IPS-20b (cell line): Measurements from ENCODE around the gene TES.

Experiments used
- H3K27ac ChIP-seq: one replicate; pipeline ENCODE4 v1.5.1; 2013; ENCODE audit warnings: low read length
- H3K27me3 ChIP-seq: 2 replicates; pipeline ENCODE4 v1.6.1; 2013; ENCODE audit warnings: mild to moderate bottlenecking, low read length, inconsistent platforms; ENCODE audit not compliant: insufficient read depth
- H3K36me3 ChIP-seq: 2 replicates; pipeline ENCODE4 v1.6.1; 2013; ENCODE audit warnings: low read depth, mild to moderate bottlenecking, inconsistent platforms, low read length, moderate library complexity; ENCODE audit not compliant: insufficient read depth
- H3K4me1 ChIP-seq: 2 replicates; pipeline ENCODE4 v1.6.1; 2013; ENCODE audit warnings: mild to moderate bottlenecking, control low read depth, inconsistent platforms, low read length, moderate library complexity; ENCODE audit not compliant: insufficient read depth
- H3K4me3 ChIP-seq: 2 replicates; pipeline ENCODE4 v1.5.1; 2013; ENCODE audit warnings: mild to moderate bottlenecking, low read length, inconsistent platforms
- H3K9ac ChIP-seq: 2 replicates; pipeline ENCODE4 v1.6.1; 2013; ENCODE audit warnings: low read depth, mild to moderate bottlenecking, inconsistent platforms, low read length, moderate library complexity
- H3K9me3 ChIP-seq: 2 replicates; pipeline ENCODE4 v1.6.1; 2013; ENCODE audit warnings: mild to moderate bottlenecking, low read depth, low read length, inconsistent platforms; ENCODE audit not compliant: insufficient read depth

Gene TES

GRCh38 chr7:116194115-116194514 is 16.2 kb upstream of the TES start:
- H3K27me3 ChIP-seq: no peaks in the 10 kb centered on the region
- no peak overlapping the region for H3K27ac ChIP-seq
- H3K9ac ChIP-seq: no peak overlapping the region

GRCh38 chr7:116195451-116195850 is 14.9 kb upstream of the TES start:
- Histone ChIP-seq H3K4me3 (no peak overlapping the region), H3K27ac (no peak overlapping the region), H3K4me1 (no peaks in the 10 kb centered on the region), H3K9me3 (no peaks in the 10 kb centered on the region), H3K9ac (no peak overlapping the region), H3K36me3 (no peaks in the 10 kb centered on the region), H3K27me3 (no peaks in the 10 kb centered on the region)

More at GRCh38 chr7:116194115-116194514, 16.2 kb upstream of the TES start:
- H3K9me3 ChIP-seq: no peaks in the 10 kb centered on the region
- no peaks in the 10 kb centered on the region for H3K4me1 ChIP-seq
- no peaks in the 10 kb centered on the region for H3K36me3 ChIP-seq
- H3K4me3 ChIP-seq: no peak overlapping the region

- Histone ChIP-seq H3K4me1 (no peaks in the 10 kb centered on the region), H3K4me3 (no peak overlapping the region), H3K9ac (no peak overlapping the region), H3K9me3 (no peaks in the 10 kb centered on the region), H3K27me3 (no peaks in the 10 kb centered on the region), H3K27ac (no peak overlapping the region), H3K36me3 (no peaks in the 10 kb centered on the region)
These were observed 13.4 kb upstream of the TES start for GRCh38 chr7:116196947-116197346.

- H3K4me3 ChIP-seq: no peak overlapping the region
- no peaks in the 10 kb centered on the region for H3K27me3 ChIP-seq
- no peaks in the 10 kb centered on the region for H3K36me3 ChIP-seq
- no peaks in the 10 kb centered on the region for H3K4me1 ChIP-seq
- H3K9me3 ChIP-seq: no peaks in the 10 kb centered on the region
- H3K27ac ChIP-seq: no peak overlapping the region
- no peak overlapping the region for H3K9ac ChIP-seq
These were observed 13.0 kb upstream of the TES start for GRCh38 chr7:116197360-116197759.

GRCh38 chr7:116198748-116199410 is 11.5 kb upstream of the TES start:
- Histone ChIP-seq H3K9ac (no peak overlapping the region), H3K27me3 (no peaks in the 10 kb centered on the region), H3K4me1 (no peaks in the 10 kb centered on the region), H3K36me3 (no peaks in the 10 kb centered on the region), H3K27ac (no peak overlapping the region), H3K4me3 (no peak overlapping the region), H3K9me3 (no peaks in the 10 kb centered on the region)

- H3K4me3 ChIP-seq: no peak overlapping the region
- H3K27me3 ChIP-seq: no peaks in the 10 kb centered on the region
- H3K4me1 ChIP-seq: no peaks in the 10 kb centered on the region
- no peak overlapping the region for H3K9ac ChIP-seq
- no peaks in the 10 kb centered on the region for H3K36me3 ChIP-seq
- H3K27ac ChIP-seq: no peak overlapping the region
- H3K9me3 ChIP-seq: no peaks in the 10 kb centered on the region
These were observed 9.4 kb upstream of the TES start for GRCh38 chr7:116200963-116201362.

- Histone ChIP-seq H3K27me3 (peaks cover 7% of the 10 kb centered on the region; the same call in 1 of the 2 replicates), H3K4me3 (no peak overlapping the region), H3K9ac (no peak overlapping the region), H3K27ac (no peak overlapping the region), H3K4me1 (peaks cover 4% of the 10 kb centered on the region; the same call in 1 of the 2 replicates), H3K36me3 (no peaks in the 10 kb centered on the region), H3K9me3 (no peaks in the 10 kb centered on the region)
These were observed 4.2 kb upstream of the TES start for GRCh38 chr7:116206141-116206540.

GRCh38 chr7:116208919-116209318 is 1.4 kb upstream of the TES start:
- Histone ChIP-seq H3K4me3 (no peak overlapping the region), H3K27me3 (peaks cover 20% of the 10 kb centered on the region), H3K27ac (no peak overlapping the region), H3K9ac (no peak overlapping the region), H3K36me3 (no peaks in the 10 kb centered on the region), H3K9me3 (no peaks in the 10 kb centered on the region), H3K4me1 (peaks cover 9% of the 10 kb centered on the region)

GRCh38 chr7:116209561-116210070 is 723 bp upstream of the TES start:
- Histone ChIP-seq H3K36me3 (no peaks in the 10 kb centered on the region), H3K4me1 (peaks cover 9% of the 10 kb centered on the region), H3K4me3 (peak overlapping the region; percentile 86; the same call in 1 of the 2 replicates), H3K27me3 (peaks cover 20% of the 10 kb centered on the region), H3K9me3 (no peaks in the 10 kb centered on the region), H3K9ac (no peak overlapping the region), H3K27ac (no peak overlapping the region)

GRCh38 chr7:116211006-116211912 is 920 bp downstream of the TES start:
- Histone ChIP-seq H3K27ac (no peak overlapping the region), H3K9me3 (no peaks in the 10 kb centered on the region), H3K4me1 (peaks cover 14% of the 10 kb centered on the region), H3K27me3 (peaks cover 20% of the 10 kb centered on the region), H3K4me3 (peak overlapping the region; percentile 86), H3K9ac (peak overlapping the region; percentile 38), H3K36me3 (no peaks in the 10 kb centered on the region)

- Histone ChIP-seq H3K4me1 (peaks cover 14% of the 10 kb centered on the region), H3K27me3 (peaks cover 20% of the 10 kb centered on the region), H3K9ac (peak overlapping the region; percentile 38; the same call in 1 of the 2 replicates), H3K9me3 (no peaks in the 10 kb centered on the region), H3K4me3 (peak overlapping the region; percentile 86), H3K27ac (no peak overlapping the region), H3K36me3 (no peaks in the 10 kb centered on the region)
These were observed 1.7 kb downstream of the TES start for GRCh38 chr7:116211913-116212596.
